BLaER1 (cell line): ENCODE results near the gene RAPGEF1.

Experiments
- H3K27ac ChIP-seq: shearing (Covaris generic); formaldehyde crosslinking; 2 replicates; pipeline ENCODE4 v1.8.1; 2022
- H3K27me3 ChIP-seq: shearing (Covaris generic); formaldehyde crosslinking; 2 replicates; pipeline ENCODE4 v1.8.1; 2022
- H3K36me3 ChIP-seq: shearing (Covaris generic); formaldehyde crosslinking; 2 replicates; pipeline ENCODE4 v1.8.1; 2022
- H3K4me1 ChIP-seq: shearing (Covaris generic); formaldehyde crosslinking; 2 replicates; pipeline ENCODE4 v1.8.1; 2022
- H3K4me2 ChIP-seq: shearing (Covaris generic); formaldehyde crosslinking; 2 replicates; pipeline ENCODE4 v1.8.1; 2022
- H3K4me3 ChIP-seq: shearing (Covaris generic); formaldehyde crosslinking; 2 replicates; pipeline ENCODE4 v1.8.1; 2022
- H3K9ac ChIP-seq: shearing (Covaris generic); formaldehyde crosslinking; 2 replicates; pipeline ENCODE4 v1.8.1; 2022
- H3K9me3 ChIP-seq: shearing (Covaris generic); formaldehyde crosslinking; 2 replicates; pipeline ENCODE4 v1.8.1; 2022
- H4K20me1 ChIP-seq: shearing (Covaris generic); formaldehyde crosslinking; 2 replicates; pipeline ENCODE4 v1.8.1; 2022
- Cebpa-rat ChIP-seq: shearing (Covaris generic); IDR thresholded peaks from 2 replicates; pipeline ENCODE4 v1.8.1; 2022

Gene RAPGEF1

DNA sequence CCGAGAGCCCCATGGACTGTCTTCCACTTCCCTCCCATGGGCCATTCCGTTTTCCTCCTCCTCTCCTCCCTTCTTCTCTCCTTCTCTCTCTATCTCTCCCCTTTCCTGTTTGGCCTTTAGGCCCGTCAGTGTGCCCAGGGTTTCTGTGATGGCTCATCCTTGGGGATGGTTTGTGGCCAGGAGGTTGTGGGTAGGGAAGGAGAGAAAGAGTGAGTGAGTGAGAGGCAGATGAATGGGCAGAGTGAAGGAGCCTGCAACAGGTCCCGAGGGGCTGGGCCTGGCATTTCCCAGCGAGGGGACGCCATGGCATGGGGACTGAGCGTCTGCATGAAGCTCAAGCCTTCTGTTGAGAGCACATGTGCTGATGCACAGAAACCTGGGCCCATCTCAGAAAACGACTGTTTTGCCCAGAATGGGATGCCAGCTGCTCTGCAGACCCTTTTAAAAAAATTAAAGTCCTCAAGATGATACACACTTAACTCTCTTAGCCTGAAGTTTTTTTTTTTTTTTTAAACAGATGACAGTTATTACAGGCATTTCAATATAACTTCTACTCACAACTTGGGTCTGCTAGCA, 125.4 kb downstream of the RAPGEF1 start:
- peaks cover 58% of the 10 kb centered on the region for H3K4me1 ChIP-seq
- no peak overlapping the region for H3K4me2 ChIP-seq
- H3K4me3 ChIP-seq = no peak overlapping the region
- H3K9me3 ChIP-seq = no peaks in the 10 kb centered on the region
- no peaks in the 10 kb centered on the region for H3K27me3 ChIP-seq
- H3K9ac ChIP-seq = no peak overlapping the region
- no peak for TF ChIP-seq Cebpa-rat
- no peak overlapping the region for H3K27ac ChIP-seq
- H3K36me3 ChIP-seq = peaks cover 97% of the 10 kb centered on the region
- H4K20me1 ChIP-seq = peaks cover 58% of the 10 kb centered on the region

DNA sequence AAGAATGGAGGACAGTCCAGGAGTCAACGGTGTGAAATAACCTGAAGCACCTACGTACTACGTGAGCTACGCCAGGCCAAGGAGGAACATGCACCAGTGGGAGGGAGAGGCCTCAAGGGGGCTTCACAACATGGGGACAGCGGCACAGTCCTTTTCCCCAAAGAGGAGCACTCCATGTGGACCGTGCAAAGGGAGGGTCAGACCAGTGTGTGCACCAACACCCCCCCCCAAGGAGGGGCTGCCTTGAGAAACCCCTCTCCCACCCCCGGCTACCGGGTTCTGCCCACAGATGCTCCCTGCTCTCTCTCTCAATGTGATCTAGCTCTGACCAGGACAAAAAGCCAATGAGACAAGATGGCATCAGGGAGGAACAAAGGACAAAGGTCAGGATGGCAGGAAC, 126.0 kb downstream of the RAPGEF1 start:
- Histone ChIP-seq H3K27ac (no peak overlapping the region), H3K4me3 (no peak overlapping the region), H3K4me2 (no peak overlapping the region), H3K36me3 (peaks cover 97% of the 10 kb centered on the region), H3K27me3 (no peaks in the 10 kb centered on the region), H3K4me1 (peaks cover 63% of the 10 kb centered on the region), H3K9ac (no peak overlapping the region), H4K20me1 (peaks cover 58% of the 10 kb centered on the region), H3K9me3 (no peaks in the 10 kb centered on the region)
- TF ChIP-seq Cebpa-rat = no peak

DNA sequence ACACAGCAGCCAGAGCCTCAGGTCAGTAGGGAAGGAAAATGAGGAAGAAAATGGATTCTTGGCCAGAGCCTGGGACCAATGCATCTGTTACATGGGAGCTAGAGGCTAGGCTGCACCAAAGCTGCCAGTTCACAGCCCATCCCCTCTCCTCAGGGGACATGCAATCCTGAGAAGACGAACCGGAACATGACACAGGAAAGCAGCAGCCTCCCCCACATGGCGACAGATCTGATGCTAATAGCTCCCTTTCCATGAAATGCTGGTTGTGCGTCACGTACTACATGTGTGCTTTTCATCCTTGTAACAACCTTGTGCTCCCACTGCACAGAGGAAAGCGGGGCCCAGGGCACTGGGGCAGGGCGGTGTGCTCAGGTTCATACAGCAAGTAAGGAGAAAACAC, 127.0 kb downstream of the RAPGEF1 start:
- no peak overlapping the region for H3K9ac ChIP-seq
- peaks cover 51% of the 10 kb centered on the region for H4K20me1 ChIP-seq
- peaks cover 59% of the 10 kb centered on the region for H3K4me1 ChIP-seq
- H3K27ac ChIP-seq = no peak overlapping the region
- H3K27me3 ChIP-seq = no peaks in the 10 kb centered on the region
- no peaks in the 10 kb centered on the region for H3K9me3 ChIP-seq
- no peak for TF ChIP-seq Cebpa-rat
- H3K4me2 ChIP-seq = no peak overlapping the region
- peaks cover 97% of the 10 kb centered on the region for H3K36me3 ChIP-seq
- H3K4me3 ChIP-seq = no peak overlapping the region

DNA sequence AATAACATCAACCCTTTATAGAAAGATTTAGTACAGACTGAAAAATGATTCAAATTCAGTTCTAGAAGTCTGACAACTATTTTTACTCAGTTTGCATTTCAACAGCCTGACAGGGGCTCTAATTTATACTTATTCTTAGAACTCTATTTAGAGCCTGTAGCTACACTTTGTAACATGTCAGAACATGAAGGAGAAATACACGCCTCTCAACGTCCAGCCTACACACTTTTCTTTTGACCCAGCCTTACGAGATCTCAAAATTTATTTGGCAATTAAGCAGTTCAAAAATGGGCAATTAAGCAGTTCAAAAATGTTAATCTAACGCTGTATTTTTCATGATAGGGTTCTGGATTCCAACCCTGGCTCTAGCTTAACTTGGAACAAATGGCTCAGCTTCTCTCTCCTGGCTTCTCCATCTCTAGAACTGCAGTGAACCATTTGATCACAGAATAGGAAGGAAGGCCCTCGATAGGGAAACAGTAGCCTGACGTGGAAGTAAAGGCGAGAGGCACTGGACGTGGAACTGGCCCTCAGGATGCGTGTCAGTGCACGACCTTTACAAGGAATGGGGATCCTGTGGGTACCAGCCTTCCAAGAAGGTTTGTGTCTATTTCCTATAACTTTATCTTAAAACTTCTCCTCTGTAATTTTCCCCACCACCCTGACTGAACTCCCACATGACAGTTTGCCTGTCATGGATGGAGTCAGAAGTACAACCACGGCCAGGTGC, 128.1 kb downstream of the RAPGEF1 start:
- Histone ChIP-seq H3K4me2 (no peak overlapping the region), H3K4me1 (peaks cover 59% of the 10 kb centered on the region), H3K4me3 (no peak overlapping the region), H3K27ac (no peak overlapping the region), H3K27me3 (no peaks in the 10 kb centered on the region), H4K20me1 (peaks cover 57% of the 10 kb centered on the region), H3K36me3 (peaks cover 97% of the 10 kb centered on the region), H3K9me3 (no peaks in the 10 kb centered on the region), H3K9ac (no peak overlapping the region)
- TF ChIP-seq Cebpa-rat = no peak

DNA sequence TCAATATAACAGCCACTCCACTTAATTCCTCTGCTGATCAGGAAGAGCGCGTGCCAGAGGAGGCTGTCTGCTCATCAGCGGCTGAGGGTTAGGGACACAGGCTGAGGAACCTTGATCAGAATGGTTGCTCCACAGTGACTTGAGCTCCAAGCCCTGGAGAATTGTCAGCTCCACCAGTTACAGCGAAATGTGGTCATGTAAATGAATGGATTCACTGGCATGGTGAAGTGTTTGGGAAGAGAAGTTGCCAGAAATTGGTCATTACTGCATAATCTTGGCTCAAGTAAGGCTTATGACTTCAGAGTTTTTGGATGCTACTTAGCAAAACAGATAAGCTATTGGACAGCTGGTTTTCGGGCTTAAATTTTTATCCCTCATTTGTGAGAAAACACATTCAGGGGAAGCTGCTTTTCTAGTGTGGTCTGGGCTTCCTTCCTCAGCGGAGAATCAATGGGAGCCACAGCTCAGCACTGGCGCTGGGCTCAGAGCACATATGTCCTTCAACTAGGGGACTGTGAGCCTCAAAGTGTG, 129.6 kb downstream of the RAPGEF1 start:
- peaks cover 59% of the 10 kb centered on the region for H3K4me1 ChIP-seq
- TF ChIP-seq Cebpa-rat = no peak
- peak overlapping the region; percentile 41; the same call in 1 of the 2 replicates for H3K27ac ChIP-seq
- no peaks in the 10 kb centered on the region for H3K9me3 ChIP-seq
- H3K27me3 ChIP-seq = no peaks in the 10 kb centered on the region
- H3K4me3 ChIP-seq = no peak overlapping the region
- peaks cover 97% of the 10 kb centered on the region for H3K36me3 ChIP-seq
- H3K9ac ChIP-seq = peak overlapping the region; percentile 16; the same call in 1 of the 2 replicates
- H3K4me2 ChIP-seq = peak overlapping the region; percentile 57
- peaks cover 65% of the 10 kb centered on the region for H4K20me1 ChIP-seq

DNA sequence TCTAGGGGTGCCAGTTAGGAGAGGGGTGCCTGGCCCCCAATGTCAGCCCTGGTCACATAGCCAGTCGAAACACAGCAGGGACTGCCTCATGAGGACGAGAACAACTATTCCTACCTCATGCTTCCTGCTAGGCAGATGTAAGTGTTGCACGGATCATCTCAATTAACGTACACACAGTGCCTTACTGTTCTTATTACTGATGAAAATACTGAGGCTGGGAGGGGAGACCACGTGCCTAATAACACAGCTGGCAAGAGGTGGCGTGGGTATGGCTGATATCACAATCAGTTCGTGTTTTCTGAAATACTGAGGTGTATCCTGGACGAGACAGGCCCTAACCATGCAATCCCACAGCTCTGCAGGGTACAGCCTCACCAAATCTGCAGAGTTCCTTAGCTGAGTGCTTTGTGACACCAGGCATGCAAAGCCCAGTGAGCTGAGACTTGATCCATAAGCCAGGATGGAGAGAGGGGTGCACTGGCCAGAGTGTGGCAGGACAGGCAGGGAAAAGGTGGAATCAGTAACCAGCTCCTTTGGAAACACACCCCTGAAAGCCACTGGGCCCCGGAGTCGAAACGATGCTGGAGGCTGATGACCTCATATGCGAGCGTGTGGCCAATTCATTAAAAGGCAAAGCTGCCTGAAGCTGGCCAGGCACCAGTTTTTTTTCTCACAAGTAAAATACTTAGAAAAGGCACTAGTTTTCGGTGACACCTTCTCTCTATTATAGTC, 130.6 kb downstream of the RAPGEF1 start:
- H4K20me1 ChIP-seq = peaks cover 75% of the 10 kb centered on the region
- no peaks in the 10 kb centered on the region for H3K27me3 ChIP-seq
- peaks cover 98% of the 10 kb centered on the region for H3K36me3 ChIP-seq
- no peak for TF ChIP-seq Cebpa-rat
- peak overlapping the region; percentile 40; the same call in 1 of the 2 replicates for H3K9ac ChIP-seq
- H3K27ac ChIP-seq = 0 out of 2 replicates have a peak overlapping the region, but pooled peaks have one; percentile 41
- peaks cover 55% of the 10 kb centered on the region for H3K4me1 ChIP-seq
- no peaks in the 10 kb centered on the region for H3K9me3 ChIP-seq
- H3K4me3 ChIP-seq = no peak overlapping the region
- H3K4me2 ChIP-seq = peak overlapping the region; percentile 57

DNA sequence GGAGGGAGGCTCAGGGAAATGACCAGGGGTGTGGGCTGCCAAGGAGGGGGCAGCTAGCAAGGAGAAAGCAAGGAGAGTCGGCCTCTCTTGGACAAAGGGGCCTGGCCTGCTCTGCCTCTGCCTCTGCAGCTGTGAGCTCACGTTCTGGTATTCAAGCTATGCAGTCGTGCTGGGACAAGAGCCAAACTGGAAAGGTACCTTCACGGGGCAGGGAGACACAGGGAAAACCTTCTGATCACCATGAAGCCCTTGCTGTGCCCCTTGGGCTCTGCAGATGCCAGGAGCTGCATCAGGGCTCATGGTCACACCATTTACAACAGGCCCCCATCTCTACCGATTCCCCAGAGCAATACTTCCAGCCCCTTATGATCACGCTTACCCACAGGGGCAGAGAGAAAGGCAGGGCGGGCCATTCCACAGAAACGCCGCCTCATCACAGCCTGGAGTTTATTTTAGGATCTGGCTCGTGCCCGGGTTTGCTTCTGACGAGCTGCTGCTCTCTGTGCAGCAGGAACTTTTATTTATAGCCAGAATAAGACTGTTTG, 131.3 kb downstream of the RAPGEF1 start:
- Histone ChIP-seq H3K27ac (0 out of 2 replicates have a peak overlapping the region, but pooled peaks have one; percentile 5), H3K4me3 (no peak overlapping the region), H3K4me2 (peak overlapping the region; percentile 57), H4K20me1 (peaks cover 79% of the 10 kb centered on the region), H3K4me1 (peaks cover 53% of the 10 kb centered on the region), H3K27me3 (no peaks in the 10 kb centered on the region), H3K9me3 (no peaks in the 10 kb centered on the region), H3K36me3 (peaks cover 98% of the 10 kb centered on the region), H3K9ac (no peak overlapping the region; the same call in 1 of the 2 replicates)
- no peak for TF ChIP-seq Cebpa-rat

DNA sequence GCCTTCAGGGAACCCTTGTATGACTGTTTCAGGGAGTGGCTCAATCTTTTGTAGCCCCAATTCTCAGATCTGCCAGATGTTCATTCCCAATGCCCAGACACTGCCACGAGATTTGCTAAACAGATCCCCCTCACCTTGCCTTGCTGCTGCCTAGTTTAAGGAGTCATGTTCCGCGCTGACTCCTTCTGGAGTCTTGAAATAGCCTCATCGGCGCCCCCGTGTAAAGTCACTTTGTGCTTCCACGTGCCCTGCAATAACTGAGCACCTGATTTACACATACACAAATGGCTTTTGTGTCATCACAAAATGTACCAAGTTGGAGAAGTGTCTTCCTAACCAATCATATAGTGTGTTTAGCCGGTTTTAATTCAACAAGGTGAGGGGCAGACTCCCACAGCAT, 132.3 kb downstream of the RAPGEF1 start:
- Histone ChIP-seq H3K27ac (no peak overlapping the region), H3K4me2 (no peak overlapping the region), H3K27me3 (no peaks in the 10 kb centered on the region), H4K20me1 (peaks cover 79% of the 10 kb centered on the region), H3K4me1 (peaks cover 44% of the 10 kb centered on the region), H3K9me3 (no peaks in the 10 kb centered on the region), H3K4me3 (no peak overlapping the region), H3K36me3 (peaks cover 98% of the 10 kb centered on the region), H3K9ac (no peak overlapping the region)
- no peak for TF ChIP-seq Cebpa-rat

DNA sequence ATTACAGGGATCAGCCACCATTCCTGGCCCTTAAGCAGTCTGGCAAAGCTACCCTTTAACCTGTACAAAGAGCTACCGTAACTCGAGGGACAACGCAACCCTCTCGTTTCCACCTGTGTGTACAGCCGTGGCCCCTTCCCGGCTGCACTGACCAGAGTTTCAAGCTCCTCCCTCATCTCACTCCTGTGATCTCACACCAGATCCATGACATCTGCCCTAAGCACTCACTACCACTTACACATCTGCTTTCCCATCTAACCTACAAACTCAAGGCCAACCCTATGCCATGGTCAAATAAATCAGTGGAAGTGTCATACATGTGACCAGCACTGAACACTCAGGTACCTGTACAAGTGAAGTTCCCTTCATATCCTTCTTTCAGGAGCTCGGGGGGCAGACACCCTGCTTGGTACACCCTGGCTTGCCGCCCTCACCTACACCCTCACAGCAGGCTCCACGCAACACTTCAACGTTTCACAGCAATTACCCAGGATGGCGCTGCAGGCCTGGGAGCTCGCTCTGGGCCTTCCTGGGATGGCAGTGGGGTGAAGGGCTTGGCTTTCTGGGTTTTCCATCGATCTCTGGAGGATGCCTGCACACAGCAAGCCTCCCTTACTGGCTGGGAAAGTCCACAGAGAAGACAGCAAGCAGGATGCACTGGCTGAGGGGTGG, 132.8 kb downstream of the RAPGEF1 start:
- no peak overlapping the region for H3K4me3 ChIP-seq
- no peak overlapping the region for H3K9ac ChIP-seq
- H4K20me1 ChIP-seq = peaks cover 79% of the 10 kb centered on the region
- peaks cover 38% of the 10 kb centered on the region for H3K4me1 ChIP-seq
- H3K9me3 ChIP-seq = no peaks in the 10 kb centered on the region
- no peak overlapping the region for H3K27ac ChIP-seq
- TF ChIP-seq Cebpa-rat = no peak
- H3K4me2 ChIP-seq = no peak overlapping the region
- peaks cover 98% of the 10 kb centered on the region for H3K36me3 ChIP-seq
- H3K27me3 ChIP-seq = no peaks in the 10 kb centered on the region
